Progenitor cell of endocrine pancreas (in vitro differentiated cells): ENCODE results near the gene ADAMTSL1. TPM values are rescaled to one million over a fixed set of nuclear protein-coding genes. Genes with fewer than 3 reads are reported as not detected.

Experiments used
- DNase-seq: peaks from one replicate; pipeline ENCODE4 v3.0.0; 2021; ENCODE audit warnings: low spot score; ENCODE audit not compliant: unreplicated experiment
- H3K27ac Mint-ChIP-seq: 2 replicates; pipeline ENCODE4 v1.8.0; 2021; ENCODE audit warnings: mild to moderate bottlenecking, moderate library complexity, mixed read lengths
- H3K27me3 Mint-ChIP-seq: 2 replicates; pipeline ENCODE4 v1.8.0; 2021; ENCODE audit warnings: mixed read lengths
- H3K36me3 Mint-ChIP-seq: 2 replicates; pipeline ENCODE4 v1.8.0; 2022; ENCODE audit warnings: mixed read lengths; ENCODE audit not compliant: insufficient read depth
- H3K4me1 Mint-ChIP-seq: 2 replicates; pipeline ENCODE4 v1.8.0; 2021; ENCODE audit warnings: low read depth, mixed read lengths
- H3K4me3 Mint-ChIP-seq: 2 replicates; pipeline ENCODE4 v1.8.0; 2021; ENCODE audit warnings: low read depth, mild to moderate bottlenecking, moderate library complexity, mixed read lengths
- H3K9me3 Mint-ChIP-seq: 2 replicates; pipeline ENCODE4 v1.8.0; 2021; ENCODE audit warnings: low read depth, mixed read lengths
- microRNA-seq: library from miRNA; unstranded; fragments of <30 nt; microRNA quantifications from one replicate; pipeline ENCODE4 v1.1.0, GENCODE V29; 2020; ENCODE audit warnings: borderline number of aligned reads; ENCODE audit not compliant: unreplicated experiment
- total RNA-seq: library from RNA; stranded (reverse); gene quantifications from 2 replicates; pipeline ENCODE4 v1.2.1, GENCODE V29; 2021
- TF ChIP-seq, protein P1 (sequence below): fragments of 200-600 bp; sonication (generic); IDR thresholded peaks from one replicate; pipeline ENCODE4 v1.5.0; 2021; ENCODE audit warnings: antibody characterized with exemption, mild to moderate bottlenecking; ENCODE audit not compliant: unreplicated experiment

ADAMTSL1 gene
- total RNA-seq, 1 donor from 2014 or later: 2.1 TPM

DNA sequence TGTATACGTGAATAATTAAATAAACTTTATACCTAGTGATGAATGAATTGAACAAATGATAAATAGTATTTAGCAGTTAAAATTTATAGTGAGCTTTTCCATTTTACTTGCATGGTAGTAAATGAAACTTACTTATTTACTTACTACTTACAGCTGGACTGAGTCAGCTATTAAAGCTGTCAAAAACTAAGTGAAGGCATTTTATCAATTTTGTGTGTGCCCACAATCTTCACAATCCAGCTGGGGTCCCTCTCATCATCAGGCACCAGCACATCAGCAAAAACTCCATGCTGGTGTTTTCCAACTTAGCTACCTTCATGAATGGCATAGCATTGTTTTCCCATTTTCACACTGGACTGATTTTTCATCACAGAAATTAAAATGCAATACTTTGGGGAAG is 478.0 kb downstream of the ADAMTSL1 start:
- H3K9me3 Mint-ChIP-seq: no peaks in the 10 kb centered on the region
- no peaks in the 10 kb centered on the region for H3K36me3 Mint-ChIP-seq
- DNase-seq: no peak
- no peak overlapping the region for H3K27ac Mint-ChIP-seq
- no peak overlapping the region for H3K4me3 Mint-ChIP-seq
- no peaks in the 10 kb centered on the region for H3K4me1 Mint-ChIP-seq
- H3K27me3 Mint-ChIP-seq: no peaks in the 10 kb centered on the region
- TF ChIP-seq, protein P1, sequence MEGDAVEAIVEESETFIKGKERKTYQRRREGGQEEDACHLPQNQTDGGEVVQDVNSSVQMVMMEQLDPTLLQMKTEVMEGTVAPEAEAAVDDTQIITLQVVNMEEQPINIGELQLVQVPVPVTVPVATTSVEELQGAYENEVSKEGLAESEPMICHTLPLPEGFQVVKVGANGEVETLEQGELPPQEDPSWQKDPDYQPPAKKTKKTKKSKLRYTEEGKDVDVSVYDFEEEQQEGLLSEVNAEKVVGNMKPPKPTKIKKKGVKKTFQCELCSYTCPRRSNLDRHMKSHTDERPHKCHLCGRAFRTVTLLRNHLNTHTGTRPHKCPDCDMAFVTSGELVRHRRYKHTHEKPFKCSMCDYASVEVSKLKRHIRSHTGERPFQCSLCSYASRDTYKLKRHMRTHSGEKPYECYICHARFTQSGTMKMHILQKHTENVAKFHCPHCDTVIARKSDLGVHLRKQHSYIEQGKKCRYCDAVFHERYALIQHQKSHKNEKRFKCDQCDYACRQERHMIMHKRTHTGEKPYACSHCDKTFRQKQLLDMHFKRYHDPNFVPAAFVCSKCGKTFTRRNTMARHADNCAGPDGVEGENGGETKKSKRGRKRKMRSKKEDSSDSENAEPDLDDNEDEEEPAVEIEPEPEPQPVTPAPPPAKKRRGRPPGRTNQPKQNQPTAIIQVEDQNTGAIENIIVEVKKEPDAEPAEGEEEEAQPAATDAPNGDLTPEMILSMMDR: no peak

DNA sequence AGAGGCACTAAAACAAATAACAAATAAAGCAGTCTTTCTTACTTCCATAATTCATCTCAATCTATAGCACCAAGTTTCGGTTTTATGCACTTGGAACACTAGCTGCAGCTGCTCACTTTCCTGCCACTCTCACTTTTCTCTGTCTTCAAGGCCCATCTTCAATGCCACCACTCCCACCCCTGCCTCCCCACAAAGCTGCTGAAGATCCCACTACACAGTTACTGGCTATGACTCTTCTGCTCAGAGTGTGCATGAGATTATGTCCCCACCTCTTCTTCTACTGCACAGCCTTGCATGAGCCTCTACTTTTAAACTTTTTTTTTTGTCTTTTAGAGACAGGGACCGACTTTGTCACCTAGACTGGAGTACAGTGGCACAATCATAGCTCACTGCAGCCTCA is 481.7 kb downstream of the ADAMTSL1 start:
- DNase-seq: no peak
- Mint-ChIP-seq H3K4me1 (no peaks in the 10 kb centered on the region), H3K4me3 (no peak overlapping the region), H3K27me3 (no peaks in the 10 kb centered on the region), H3K36me3 (no peaks in the 10 kb centered on the region), H3K9me3 (no peaks in the 10 kb centered on the region), H3K27ac (no peak overlapping the region)
- TF ChIP-seq, protein P1: no peak

Small RNAs within 50 kb of the gene (microRNA-seq; reads per million reads assigned to microRNA genes)
- not detected for gene MIR3152
